ENCODE data around the gene PNPLA1. TPM values are rescaled to one million over a fixed set of nuclear protein-coding genes. Genes with fewer than 3 reads are reported as not detected.

Gene PNPLA1
- total RNA-seq, 2 donors from 2014 or later, result 2.0 TPM; not detected in 1

- WGBS, result 63% methylated on average over 15 of the region's 15 CpGs
- Histone ChIP-seq H3K36me3 (no peaks in the 10 kb centered on the region), H3K9me3 (no peaks in the 10 kb centered on the region), H3K4me1 (replicated peaks) (no peaks in the 10 kb centered on the region), H3K4me3 (no peak overlapping the region), H3K27ac (no peak overlapping the region), H3K27me3 (replicated peaks; ENCODE audit: insufficient read depth) (no peaks in the 10 kb centered on the region)
- intact Hi-C loops (cut with DNase I), result no loop called here
- TF ChIP-seq POLR2A (IDR thresholded peaks at IDR 0.05) (no peak), CTCF (IDR thresholded peaks at IDR 0.05) (no peak), POLR2AphosphoS5 (IDR thresholded peaks at IDR 0.05) (no peak)
- no peak for DNase-seq (ENCODE audit: low spot score)
Observed at GRCh38 chr6:36273802-36274514, 4.1 kb downstream of the PNPLA1 start.

GRCh38 chr6:36276581-36277536, 7.0 kb downstream of the PNPLA1 start:
- Histone ChIP-seq H3K4me3 (no peak overlapping the region), H3K36me3 (no peaks in the 10 kb centered on the region), H3K9me3 (no peaks in the 10 kb centered on the region), H3K27ac (no peak overlapping the region), H3K4me1 (replicated peaks) (no peaks in the 10 kb centered on the region), H3K27me3 (replicated peaks; ENCODE audit: insufficient read depth) (no peaks in the 10 kb centered on the region)
- WGBS, result 75% methylated on average over 13 of the region's 13 CpGs
- DNase-seq (ENCODE audit: low spot score), result no peak
- intact Hi-C loops (cut with DNase I), result no loop called here
- TF ChIP-seq CTCF (IDR thresholded peaks at IDR 0.05) (no peak), POLR2AphosphoS5 (IDR thresholded peaks at IDR 0.05) (no peak), POLR2A (IDR thresholded peaks at IDR 0.05) (no peak)

- no peak overlapping the region for H3K27ac ChIP-seq
Observed at GRCh38 chr6:36277946-36278470, 8.1 kb downstream of the PNPLA1 start.

GRCh38 chr6:36280467-36280866, 10.6 kb downstream of the PNPLA1 start:
- TF ChIP-seq POLR2A (IDR thresholded peaks at IDR 0.05) (no peak), CTCF (IDR thresholded peaks at IDR 0.05) (no peak), POLR2AphosphoS5 (IDR thresholded peaks at IDR 0.05) (no peak)
- 75% methylated on average over 3 of the region's 3 CpGs for WGBS

More at GRCh38 chr6:36277946-36278470, 8.1 kb downstream of the PNPLA1 start:
- no peak for TF ChIP-seq CTCF (IDR thresholded peaks at IDR 0.05)
- no peak for TF ChIP-seq POLR2A (IDR thresholded peaks at IDR 0.05)
- TF ChIP-seq POLR2AphosphoS5 (IDR thresholded peaks at IDR 0.05), result no peak
- no peak for DNase-seq (ENCODE audit: low spot score)
- H3K27me3 ChIP-seq (replicated peaks; ENCODE audit: insufficient read depth), result no peaks in the 10 kb centered on the region
- 68% methylated on average over 2 of the region's 2 CpGs for WGBS
- no peaks in the 10 kb centered on the region for H3K9me3 ChIP-seq
- H3K4me1 ChIP-seq (replicated peaks), result no peaks in the 10 kb centered on the region
- no peak overlapping the region for H3K4me3 ChIP-seq
- intact Hi-C loops (cut with DNase I), result no loop called here
- H3K36me3 ChIP-seq, result no peaks in the 10 kb centered on the region

More at GRCh38 chr6:36280467-36280866, 10.6 kb downstream of the PNPLA1 start:
- no peak overlapping the region for H3K4me3 ChIP-seq
- intact Hi-C loops (cut with DNase I), result no loop called here
- no peaks in the 10 kb centered on the region for H3K4me1 ChIP-seq (replicated peaks)
- DNase-seq (ENCODE audit: low spot score), result no peak
- no peaks in the 10 kb centered on the region for H3K36me3 ChIP-seq
- H3K27me3 ChIP-seq (replicated peaks; ENCODE audit: insufficient read depth), result no peaks in the 10 kb centered on the region
- H3K9me3 ChIP-seq, result no peaks in the 10 kb centered on the region
- no peak overlapping the region for H3K27ac ChIP-seq
